AG04450 (cell line): ENCODE data around the gene TRAF3. TPM values are rescaled to one million over a fixed set of nuclear protein-coding genes. Genes with fewer than 3 reads are reported as not detected.

ENCODE experiments used
- CTCF ChIA-PET: fragments of 300-600, 350-600 bp; formaldehyde crosslinking; extraction: SDS; loops from one replicate; lab custom pipeline; 2022; ENCODE audit warnings: antibody characterized with exemption, inconsistent platforms; lab: Charles Lee
- POLR2A ChIA-PET: fragments of 350-600 bp; formaldehyde crosslinking; extraction: SDS; loops from one replicate; lab custom pipeline; 2021; ENCODE audit warnings: antibody characterized with exemption, inconsistent platforms; lab: Yijun Ruan, JAX
- DNase-seq: peaks from one replicate; pipeline ENCODE4 v3.0.0-alpha.2; 2011; ENCODE audit warnings: low read depth, low spot score
- H3K27ac ChIP-seq: one replicate; pipeline ENCODE4 v1.5.1; 2012; ENCODE audit warnings: low read depth, low read length, control low read depth
- H3K27me3 ChIP-seq: one replicate; pipeline ENCODE4 v1.6.0; 2012; ENCODE audit warnings: low read length; ENCODE audit not compliant: control insufficient read depth, insufficient read depth
- H3K4me3 ChIP-seq: 2 replicates; pipeline ENCODE4 v1.5.1; 2011; ENCODE audit warnings: mild to moderate bottlenecking, low read depth, low read length, control low read depth
- H3K9me3 ChIP-seq: 2 replicates; pipeline ENCODE4 v1.5.1; 2012; ENCODE audit warnings: low read length; ENCODE audit not compliant: control insufficient read depth, insufficient read depth
- polyA plus RNA-seq: library from polyadenylated mRNA; depleted of rRNA; stranded (reverse); fragments of >200 nt; gene quantifications from 2 replicates; pipeline ENCODE4 v1.2.3, GENCODE V29; 2011
- TF ChIP-seq, protein P1 (sequence below): IDR thresholded peaks from 2 replicates; pipeline ENCODE4 v1.5.1; 2011; ENCODE audit warnings: low read depth, low read length, control low read depth, inconsistent platforms

The TRAF3 gene
- polyA plus RNA-seq, 1 experiment: 24.9 TPM

DNA sequence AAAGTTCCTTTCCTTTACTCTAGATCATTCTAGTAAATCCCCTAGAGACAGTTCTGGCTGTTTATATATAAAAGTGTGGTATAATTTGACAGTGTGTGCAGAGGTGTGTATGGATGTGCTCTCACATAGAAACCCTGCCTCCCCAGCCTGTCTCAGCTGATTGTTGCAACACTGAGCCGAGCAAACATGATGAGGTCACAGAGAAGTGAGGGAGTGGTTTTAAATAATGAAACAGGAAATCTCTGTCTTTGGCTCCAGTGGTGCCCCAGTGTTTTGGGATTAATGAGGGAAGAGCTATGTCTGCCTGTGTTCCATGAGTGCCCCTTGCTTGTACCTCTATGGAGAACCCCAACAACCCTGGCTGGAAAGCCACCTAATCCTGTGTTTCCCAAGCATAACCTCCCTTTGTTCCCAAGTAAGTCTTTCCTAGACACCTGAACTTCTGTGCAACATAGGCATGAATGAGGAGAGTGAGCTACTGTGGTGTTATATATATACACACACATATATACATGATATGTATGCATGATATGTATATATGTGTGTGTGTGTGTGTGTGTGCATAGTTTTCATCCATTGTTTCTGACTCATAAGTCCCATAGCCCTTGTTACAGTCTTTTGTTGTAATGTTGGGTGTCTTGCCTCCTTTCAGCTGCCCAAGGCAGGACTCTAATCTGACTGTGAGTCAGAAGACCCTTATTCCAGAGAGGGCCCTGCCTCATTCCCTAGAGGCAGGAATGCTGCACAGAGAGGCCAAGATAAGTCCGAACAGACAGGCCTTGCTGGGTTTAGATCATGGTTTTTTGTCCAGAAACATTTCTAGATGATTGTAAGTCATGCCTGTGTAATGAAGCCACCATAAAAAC, 18.0 kb downstream of the TRAF3 start:
- Histone ChIP-seq H3K27ac (peak overlapping the region; percentile 92), H3K4me3 (peak overlapping the region; percentile 23), H3K9me3 (peaks cover 7% of the 10 kb centered on the region; the same call in 1 of the 2 replicates), H3K27me3 (no peaks in the 10 kb centered on the region)
- no peak for DNase-seq
- TF ChIP-seq, protein P1, sequence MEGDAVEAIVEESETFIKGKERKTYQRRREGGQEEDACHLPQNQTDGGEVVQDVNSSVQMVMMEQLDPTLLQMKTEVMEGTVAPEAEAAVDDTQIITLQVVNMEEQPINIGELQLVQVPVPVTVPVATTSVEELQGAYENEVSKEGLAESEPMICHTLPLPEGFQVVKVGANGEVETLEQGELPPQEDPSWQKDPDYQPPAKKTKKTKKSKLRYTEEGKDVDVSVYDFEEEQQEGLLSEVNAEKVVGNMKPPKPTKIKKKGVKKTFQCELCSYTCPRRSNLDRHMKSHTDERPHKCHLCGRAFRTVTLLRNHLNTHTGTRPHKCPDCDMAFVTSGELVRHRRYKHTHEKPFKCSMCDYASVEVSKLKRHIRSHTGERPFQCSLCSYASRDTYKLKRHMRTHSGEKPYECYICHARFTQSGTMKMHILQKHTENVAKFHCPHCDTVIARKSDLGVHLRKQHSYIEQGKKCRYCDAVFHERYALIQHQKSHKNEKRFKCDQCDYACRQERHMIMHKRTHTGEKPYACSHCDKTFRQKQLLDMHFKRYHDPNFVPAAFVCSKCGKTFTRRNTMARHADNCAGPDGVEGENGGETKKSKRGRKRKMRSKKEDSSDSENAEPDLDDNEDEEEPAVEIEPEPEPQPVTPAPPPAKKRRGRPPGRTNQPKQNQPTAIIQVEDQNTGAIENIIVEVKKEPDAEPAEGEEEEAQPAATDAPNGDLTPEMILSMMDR: peak; percentile 60
- POLR2A ChIA-PET: interaction anchor here (0.7 kb wide), 1 partner anchor 34 kb away, joined by 3 read pairs; no protein-coding TSS in a partner anchor
- CTCF ChIA-PET: interaction anchor here (0.5 to 1.0 kb wide), 4 partner anchors 16 to 254 kb away, joined by 3 to 4 read pairs (median 4); no protein-coding TSS in a partner anchor

DNA sequence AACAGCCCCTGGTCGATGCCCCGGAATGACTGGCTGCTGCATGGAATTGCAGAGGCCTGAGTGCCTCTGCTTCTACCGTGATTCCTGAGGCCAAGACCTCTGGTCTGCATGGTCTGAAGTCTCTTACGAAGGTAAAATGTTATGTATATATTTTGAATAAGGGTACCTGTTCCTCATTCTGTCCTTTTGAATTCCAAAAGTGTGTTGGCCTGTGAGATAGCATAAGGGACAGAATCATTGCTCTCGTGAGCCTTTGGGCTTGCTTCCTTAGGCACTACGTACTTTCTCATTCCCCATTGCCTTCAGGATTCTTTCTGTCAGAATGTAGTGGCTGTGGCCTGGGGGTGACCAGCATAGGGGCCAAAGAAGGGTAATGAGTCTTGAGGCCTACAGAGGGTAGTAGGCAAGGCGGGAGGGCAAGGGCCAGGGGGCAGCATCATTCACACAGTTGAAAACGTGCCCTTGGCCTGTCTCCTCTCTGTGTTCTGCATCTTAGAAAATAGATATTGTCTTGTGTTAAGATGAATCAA, 19.5 kb downstream of the TRAF3 start:
- no peak overlapping the region for H3K4me3 ChIP-seq
- CTCF ChIA-PET: no interaction called here
- no peaks in the 10 kb centered on the region for H3K27me3 ChIP-seq
- DNase-seq: no peak
- TF ChIP-seq, protein P1: no peak
- POLR2A ChIA-PET: no interaction called here
- H3K9me3 ChIP-seq: peaks cover 7% of the 10 kb centered on the region; the same call in 1 of the 2 replicates
- H3K27ac ChIP-seq: no peak overlapping the region

DNA sequence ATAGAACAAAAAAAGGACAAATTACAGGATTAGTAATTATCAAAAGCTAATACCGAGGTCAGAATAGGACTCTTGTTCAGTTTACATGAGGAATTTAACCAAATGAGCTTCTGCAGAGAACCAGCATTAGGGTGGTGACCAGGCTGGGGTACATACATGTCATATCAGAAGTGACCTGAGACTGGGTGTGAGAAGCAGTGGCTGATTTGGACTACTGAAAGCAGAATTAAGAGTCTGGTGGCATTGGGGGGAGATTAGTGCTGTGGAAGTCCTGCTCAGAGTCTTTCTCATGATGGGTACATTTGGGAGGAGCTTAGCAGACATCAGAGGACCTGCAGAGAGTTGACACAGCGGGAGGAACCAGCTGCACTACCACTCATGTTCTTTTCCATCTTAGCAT, 21.7 kb downstream of the TRAF3 start:
- TF ChIP-seq, protein P1: no peak
- Histone ChIP-seq H3K4me3 (no peak overlapping the region), H3K27me3 (no peaks in the 10 kb centered on the region), H3K27ac (no peak overlapping the region), H3K9me3 (peaks cover under 1% of the 10 kb centered on the region; the same call in 1 of the 2 replicates)
- no peak for DNase-seq
- CTCF ChIA-PET: no interaction called here
- POLR2A ChIA-PET: no interaction called here

DNA sequence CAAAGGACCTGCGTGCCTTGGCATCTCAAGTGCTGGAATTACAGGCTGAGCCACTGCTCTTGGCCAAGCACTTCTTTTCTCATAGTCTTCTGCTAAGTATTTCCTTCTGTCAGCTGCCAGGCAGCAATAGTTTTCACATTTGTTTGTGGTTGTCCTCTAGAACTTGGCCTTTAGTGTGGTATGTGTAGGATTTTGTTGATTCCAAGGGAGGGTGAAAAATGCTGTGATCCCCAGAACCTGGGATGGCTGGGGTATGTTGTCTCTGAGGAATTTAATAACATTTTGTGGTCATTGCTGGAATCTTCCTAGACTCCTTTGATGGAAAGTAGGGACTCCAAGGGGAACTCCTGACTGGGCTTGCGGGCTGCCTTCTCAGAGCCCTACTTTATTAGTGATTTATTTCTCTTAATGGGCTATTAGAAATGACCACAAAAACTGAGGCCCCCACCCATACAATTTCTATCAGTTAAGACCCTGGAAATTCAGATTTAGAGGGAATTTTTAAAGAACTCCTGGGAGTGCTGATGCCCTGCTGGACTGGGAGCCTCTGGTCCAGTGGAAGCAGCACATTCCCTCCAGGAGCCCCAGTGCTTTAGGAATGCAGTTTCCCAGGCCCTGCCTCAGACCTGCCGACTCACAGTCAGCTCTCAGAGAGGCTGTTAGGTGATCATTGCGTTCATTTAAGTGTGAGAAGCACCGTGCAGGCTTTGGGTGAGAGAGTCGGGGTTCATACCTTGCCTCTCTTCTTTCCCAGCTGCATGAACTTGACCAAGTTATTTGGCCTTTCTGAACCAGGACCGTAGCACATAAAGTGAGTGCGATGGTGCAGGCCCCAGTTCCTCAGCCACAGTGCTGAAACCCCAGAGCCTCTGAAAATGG, 22.7 kb downstream of the TRAF3 start:
- no peaks in the 10 kb centered on the region for H3K9me3 ChIP-seq
- TF ChIP-seq, protein P1: no peak
- H3K27me3 ChIP-seq: no peaks in the 10 kb centered on the region
- H3K4me3 ChIP-seq: no peak overlapping the region
- peak; percentile 73 for DNase-seq
- H3K27ac ChIP-seq: peak overlapping the region; percentile 3
- ChIA-PET POLR2A (interaction anchor here (0.8 kb wide), 1 partner anchor 17 kb away, joined by 3 read pairs; no protein-coding TSS in a partner anchor), CTCF (no interaction called here)
